Vagina (tissue), 2 donors: Measurements from ENCODE around the gene SLC40A1.

Experiments
- POLR2A ChIP-seq, 2 donors: fragments of 450-650 bp; IDR thresholded peaks; one replicate each; pipeline ENCODE4 v1.6.1; 2017; ENCODE audit warnings: antibody characterized with exemption in 2 of 2, mild to moderate bottlenecking in 2 of 2, moderate library complexity in 2 of 2
- POLR2AphosphoS5 ChIP-seq, 2 donors: sonication (generic); formaldehyde crosslinking; IDR thresholded peaks; one replicate each; pipeline ENCODE4 v1.9.0; 2017; ENCODE audit warnings: antibody characterized with exemption in 2 of 2, mild to moderate bottlenecking in 2 of 2, low read depth in 1 of 2; ENCODE audit not compliant: insufficient read depth in 1 of 2

- TF ChIP-seq POLR2A (IDR thresholded peaks at IDR 0.05) (no peak), POLR2AphosphoS5 (IDR thresholded peaks at IDR 0.05; ENCODE audit: insufficient read depth in 1 of 2, low read depth in 1 of 2) (no peak)
These were observed 31.7 kb downstream of the SLC40A1 start for GRCh38 chr2:189548666-189549448.
